Activated CD4-positive, alpha-beta T cell treated with anti-CD3 and anti-CD28 coated beads for 4 hours (primary cell): ENCODE measurements around the gene ORM2.

Experiments used
- DNase-seq, 2 donors: peaks; one replicate each; pipeline ENCODE4 v3.0.0-alpha.2; 2020

Gene ORM2

DNA sequence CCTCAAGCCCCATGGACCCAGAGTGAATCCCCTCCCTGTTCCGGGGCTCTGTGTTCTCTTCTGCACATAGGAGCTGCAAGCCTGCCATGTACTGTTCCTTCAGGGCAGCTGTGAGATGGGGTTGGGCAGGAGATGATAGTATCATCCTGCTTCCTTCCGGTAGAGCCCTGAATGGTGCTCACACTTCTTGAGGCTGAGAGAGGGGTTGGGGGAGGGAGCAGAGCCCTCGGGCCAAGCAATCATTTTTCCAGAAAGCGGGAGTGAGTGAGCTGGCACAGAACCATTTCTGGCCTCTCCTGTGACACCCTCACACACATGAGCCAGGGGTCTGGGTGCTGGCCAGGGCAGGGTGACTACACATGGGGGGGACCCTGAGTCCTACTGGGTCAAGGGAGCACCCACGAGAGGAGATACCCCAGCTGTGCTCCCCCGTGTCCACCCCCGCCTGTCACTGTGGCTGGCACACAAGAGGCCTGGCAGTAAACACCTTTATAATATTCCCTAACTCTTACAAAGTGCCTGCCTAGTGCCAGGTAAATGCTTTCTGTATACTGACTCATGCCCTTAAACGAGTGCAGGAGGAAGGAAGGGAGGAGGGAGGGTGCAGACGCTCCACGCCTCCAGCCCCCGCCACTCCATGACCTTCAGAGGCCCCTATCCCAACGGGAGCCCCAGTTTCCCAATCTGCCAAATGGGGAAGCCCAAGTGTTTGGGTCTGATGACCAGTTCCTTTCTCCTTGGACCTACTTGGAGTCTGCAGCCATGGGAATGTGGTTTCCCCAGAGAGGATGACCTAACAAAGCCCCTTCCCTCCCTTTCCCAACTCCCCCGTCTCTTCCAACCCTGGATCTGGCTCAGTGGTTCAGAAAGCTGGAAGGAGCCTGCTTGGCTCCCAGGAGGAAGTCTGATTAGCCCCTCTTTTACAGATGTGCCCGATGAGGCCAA, 42.6 kb downstream of the ORM2 start:
- DNase-seq, result no peak

GRCh38 chr9:114372921-114373448, 43.3 kb downstream of the ORM2 start:
- DNase-seq, result peak; percentile 59 to 69

DNA sequence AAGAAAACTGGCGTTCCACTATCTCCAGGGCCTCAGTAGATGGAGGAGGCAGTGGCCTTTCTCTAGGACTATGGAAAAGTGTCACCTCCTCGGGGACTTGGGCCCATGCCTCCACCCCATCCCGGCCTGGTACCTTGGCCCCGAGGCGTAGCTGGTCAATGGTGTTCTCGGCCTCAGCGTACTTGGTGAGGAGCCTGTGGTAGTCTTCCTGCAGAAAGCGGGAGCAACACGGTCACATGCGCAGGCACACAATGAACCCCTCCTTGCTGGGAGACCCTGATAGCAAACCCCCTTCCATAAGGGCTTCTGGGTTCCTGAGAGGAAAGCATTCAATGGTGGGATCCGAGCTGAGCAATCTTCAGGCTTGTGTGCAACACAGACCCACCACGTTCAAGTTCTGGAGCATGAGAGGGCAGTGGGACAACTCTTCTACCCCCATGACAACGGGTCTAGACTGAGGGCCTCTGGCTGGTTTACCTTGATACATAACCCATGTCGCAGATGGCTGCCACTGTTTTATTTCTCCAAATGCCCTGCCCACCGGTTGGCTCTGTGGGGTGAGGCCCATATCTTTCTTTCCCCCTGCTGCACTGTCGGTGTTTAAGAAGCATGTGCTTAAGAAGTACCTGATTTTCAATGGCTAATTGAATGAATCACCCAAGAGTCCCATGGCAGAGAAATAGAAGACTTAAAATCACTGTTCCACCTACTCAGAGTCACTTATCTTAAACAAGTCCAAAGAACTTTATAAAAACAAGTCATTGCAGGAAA, 44.5 kb downstream of the ORM2 start:
- no peak for DNase-seq

GRCh38 chr9:114374936-114375335, 45.3 kb downstream of the ORM2 start:
- no peak for DNase-seq

GRCh38 chr9:114375386-114376175, 45.9 kb downstream of the ORM2 start:
- no peak for DNase-seq

- DNase-seq, result no peak
Measured at GRCh38 chr9:114376586-114377445, 47.1 kb downstream of the ORM2 start.

DNA sequence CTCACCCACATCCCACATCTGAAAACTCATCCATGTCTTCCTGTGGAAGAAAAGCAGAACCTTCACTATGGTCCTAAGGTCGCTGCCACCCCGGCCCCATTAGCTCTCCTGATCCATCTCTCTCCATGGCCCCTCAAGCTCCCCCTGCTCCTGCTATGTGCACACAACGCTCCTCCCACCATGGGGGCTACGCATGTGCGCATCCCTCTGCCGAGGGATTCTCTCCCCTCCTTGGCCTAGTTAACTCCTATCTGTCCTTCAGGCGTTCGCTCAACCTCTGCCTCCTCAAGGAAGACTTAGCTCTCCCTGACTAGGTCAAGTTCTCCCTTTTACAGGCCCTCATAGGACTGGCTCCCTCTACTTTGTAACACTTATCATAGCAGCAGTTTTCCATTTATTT, 48.3 kb downstream of the ORM2 start:
- no peak for DNase-seq

DNA sequence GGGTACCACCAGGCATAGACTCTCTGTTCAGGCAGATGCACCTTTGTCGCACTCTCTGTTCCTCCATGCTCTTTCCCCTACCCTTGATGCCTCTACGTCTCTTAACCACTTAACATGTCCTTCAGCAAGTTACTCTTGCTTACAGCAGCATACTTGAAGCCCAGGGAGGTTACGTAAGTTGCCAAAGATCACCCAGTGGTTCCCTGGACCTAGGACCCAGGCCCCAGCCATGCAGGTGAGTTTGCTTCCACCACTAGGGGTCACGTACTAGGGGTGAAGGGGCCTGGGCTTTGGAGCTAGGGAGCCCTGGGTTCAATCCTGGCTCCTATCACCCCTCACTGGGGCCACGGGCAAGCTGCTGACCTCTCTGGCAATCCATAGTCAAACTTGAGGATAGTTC, 49.2 kb downstream of the ORM2 start:
- DNase-seq, result no peak
